CD4-positive, alpha-beta T cell treated with Interleukin-17A for 4 hours (primary cell): ENCODE data around the gene ARHGEF16.

Experiments used
- DNase-seq: peaks from one replicate; pipeline ENCODE4 v3.0.0-alpha.2; 2020; ENCODE audit warnings: mixed read lengths

ARHGEF16 gene

DNA sequence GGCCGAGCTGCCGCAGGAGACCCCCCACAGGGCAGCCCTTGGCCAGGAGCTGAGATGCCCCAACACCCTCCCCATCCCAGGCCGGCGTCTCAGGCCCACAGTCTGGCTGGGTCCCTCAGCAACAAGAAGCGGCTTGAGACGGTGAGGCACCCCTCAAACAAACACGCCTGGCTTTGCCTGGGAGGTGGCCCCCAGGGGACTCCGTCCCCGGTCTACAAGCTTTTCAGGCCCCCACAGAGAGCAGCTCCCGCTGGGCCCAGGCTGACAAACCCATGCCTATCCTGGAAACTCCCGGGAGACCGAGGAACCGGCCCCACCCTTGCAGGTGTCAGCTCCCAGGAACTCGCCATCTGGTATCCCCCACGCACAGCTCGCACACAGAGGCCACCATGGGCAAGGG is 67.0 kb downstream of the ARHGEF16 start:
- no peak for DNase-seq

DNA sequence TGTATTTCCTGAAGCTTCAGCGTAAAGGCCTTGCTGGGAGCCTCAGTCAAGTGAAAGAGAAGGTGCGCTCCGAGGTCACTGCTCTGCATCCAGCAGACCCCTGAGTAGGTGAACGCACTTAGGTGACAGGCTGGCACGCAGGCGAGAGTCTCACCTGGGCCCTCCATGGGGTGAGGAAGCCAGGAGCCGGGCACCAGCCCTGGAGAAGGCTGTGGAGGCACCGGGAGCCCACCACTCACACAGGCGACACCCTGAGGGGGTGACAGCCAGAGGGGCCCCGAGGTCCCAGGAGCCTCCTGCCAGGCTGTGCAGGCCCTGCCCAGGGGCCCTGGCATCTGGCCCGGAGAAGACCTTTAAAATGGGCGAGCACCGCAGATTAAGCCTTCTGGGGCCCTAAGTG is 67.6 kb downstream of the ARHGEF16 start:
- DNase-seq: no peak

DNA sequence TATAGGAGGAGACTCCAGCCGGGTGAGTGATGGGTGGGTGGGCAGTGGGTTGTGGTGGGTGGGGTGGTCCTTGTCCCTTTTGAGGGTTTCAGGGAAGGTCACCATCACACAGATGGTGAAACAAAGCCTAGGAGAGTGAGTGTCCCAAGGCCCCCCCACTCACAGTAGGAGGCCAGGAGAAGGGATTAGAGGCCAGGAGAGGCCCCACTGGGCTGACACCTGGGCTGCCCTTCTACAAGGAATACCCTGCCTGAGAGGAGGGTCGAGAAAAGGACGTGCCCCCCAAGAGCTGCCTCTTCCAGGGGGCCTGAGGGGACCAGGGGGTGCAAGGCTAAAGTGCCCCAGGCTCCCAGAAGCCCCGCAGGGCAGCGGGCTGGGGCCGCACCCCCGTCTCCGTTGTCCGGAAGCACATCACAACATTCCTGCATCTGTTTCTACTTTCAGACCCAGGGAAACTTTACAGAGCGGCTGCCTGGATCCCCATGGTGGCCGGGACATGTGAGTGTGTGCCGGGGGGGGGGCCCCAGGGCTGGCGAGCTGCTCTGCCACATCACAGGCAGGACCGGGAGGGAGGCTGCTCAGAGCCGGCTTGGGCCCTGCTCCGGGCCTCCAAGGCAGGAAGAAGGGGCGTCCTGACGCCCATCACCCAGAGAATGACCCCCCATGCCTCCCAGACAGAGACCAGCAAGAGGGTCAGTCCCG is 68.2 kb downstream of the ARHGEF16 start:
- DNase-seq: no peak

DNA sequence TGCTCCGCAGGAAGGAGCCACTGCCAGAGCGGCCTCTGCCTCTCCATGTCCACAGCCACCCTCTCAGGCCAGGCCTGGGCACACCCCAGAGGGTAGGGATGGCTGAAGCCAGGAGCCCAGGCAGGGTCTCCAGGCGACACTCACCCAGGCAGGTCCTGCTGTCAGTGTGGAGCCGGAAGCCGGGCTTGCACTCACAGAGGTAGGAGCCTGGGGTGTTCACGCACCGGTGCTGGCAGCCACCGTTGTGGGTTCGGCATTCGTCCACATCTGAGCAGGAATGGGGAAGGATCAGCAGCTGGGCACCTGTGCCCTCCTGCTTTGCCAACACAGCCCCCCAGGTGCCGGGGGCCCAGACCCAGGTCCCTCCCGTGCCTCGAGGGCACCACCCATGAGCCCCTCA is 69.5 kb downstream of the ARHGEF16 start:
- no peak for DNase-seq

DNA sequence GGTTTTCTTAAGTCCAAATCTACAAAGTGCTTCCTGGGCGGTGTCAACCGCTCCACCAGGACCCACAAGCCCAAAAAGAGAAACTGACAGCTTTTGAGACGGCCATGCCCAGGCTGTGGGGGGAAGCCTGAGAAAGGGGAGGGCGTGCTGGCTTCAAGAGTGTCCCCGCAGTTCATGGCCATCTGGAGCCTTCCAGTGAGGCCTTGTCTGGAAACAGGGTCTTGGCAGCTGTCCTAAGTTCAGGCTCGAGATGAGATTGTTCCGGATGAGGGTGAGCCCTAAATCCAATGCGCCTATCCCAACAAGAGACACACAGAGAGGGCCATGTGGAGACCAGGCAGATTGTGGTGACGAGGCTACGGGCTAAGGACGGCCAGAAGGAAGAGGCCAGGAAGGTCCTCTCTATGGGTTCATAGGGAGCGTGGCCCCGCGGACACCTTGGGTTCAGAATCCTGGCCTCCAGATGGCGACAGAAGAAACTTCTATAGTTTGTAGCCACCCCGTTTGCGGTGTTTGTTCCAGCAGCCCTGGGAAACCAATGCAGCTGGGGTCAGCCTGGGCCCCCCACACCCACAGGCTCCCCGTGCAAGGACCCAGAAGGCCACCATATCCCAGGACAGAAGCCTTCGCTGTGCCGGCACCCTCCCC is 70.2 kb downstream of the ARHGEF16 start:
- DNase-seq: no peak

DNA sequence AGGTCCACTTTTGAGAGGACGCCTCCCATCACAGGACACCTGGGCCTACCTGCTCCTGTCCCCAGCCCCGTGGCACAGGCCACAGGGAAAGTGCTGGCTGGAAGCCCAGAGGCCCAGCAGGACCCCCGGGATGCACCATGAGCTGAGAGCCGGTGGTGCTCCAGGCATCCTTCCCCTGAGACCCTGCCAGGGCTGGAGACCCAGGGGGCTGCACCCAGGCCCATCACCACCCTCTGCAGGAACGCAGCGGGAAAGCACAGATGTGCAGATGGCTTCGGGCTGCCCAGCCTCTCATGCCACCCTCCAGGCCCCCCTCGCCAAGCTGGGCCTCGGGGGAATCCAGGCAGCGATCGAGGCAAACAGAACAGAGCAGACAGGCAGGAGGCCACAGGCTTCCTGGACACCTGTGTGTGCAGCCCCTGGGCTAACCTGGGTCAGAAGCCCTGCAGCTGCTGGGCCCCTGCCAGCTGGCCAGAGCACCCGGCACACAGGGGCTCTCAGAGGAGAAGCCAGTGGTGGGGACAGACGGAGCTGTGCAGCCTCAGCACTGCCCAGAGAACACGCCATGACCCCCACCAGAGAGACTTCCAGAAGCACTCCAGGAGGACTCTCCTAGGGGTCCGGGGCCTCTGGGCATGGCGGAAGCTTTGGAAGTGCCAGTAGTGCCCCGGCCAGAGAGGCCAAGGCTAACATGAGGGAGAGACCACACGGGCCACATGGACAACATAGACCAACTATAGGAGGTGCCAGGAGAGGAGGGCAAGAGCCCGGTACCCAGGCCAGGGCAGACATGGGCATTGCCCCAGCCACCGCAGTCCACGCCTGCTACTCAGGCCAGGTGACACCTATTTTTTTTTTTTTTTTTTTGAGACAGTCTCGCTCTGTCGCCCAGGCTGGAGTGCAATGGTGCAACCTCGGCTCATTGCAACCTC is 71.4 kb downstream of the ARHGEF16 start:
- no peak for DNase-seq

DNA sequence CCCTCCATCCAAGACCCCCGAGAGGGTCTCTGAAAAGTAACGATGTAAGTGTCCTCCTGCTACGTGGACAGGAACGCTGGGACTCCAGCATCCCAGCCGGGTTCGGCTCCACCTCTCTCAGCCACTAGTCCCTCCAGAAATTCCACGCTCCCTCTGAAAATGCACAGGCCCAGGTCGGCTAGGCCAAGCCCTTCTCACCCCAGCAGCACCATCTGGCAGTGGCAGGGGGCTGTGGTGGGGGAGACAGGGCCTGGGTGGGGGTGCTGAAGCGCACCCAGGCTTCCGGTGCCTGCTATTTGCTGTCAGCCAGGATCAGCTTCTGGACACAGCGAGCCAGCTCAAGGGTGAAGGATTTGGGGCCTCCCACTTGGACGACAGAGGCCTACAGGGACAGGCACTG is 73.3 kb downstream of the ARHGEF16 start:
- DNase-seq: no peak

DNA sequence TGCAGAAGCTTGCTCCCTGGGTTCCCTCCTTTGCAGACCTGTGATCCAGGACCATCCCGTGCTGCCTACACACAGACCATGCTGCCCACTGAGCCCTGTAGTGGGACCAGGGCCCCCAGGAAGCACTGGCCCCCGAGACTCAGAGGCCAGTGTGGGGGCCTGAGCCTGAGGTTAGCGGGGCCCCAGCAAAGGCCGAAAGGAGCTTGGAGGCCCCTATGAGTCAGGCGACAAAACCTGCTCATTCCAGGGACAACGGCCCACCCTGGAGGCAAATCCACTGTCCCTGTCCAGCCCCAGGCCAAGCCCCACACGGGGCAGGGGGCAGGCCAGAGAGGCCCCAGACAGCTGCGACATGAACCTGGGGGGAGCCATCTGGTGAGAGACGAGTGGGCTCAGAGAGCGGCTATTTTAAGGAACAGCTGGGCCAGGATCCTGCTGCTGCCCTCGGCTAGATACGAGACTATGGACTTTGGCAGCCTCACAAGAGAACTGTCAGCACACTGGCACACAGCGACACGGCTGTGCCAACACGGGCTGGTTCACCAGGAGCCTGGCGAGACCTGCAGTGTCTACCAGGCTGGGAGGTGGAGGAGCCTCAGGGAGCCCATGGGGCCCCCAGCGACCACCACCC is 74.7 kb downstream of the ARHGEF16 start:
- DNase-seq: no peak

DNA sequence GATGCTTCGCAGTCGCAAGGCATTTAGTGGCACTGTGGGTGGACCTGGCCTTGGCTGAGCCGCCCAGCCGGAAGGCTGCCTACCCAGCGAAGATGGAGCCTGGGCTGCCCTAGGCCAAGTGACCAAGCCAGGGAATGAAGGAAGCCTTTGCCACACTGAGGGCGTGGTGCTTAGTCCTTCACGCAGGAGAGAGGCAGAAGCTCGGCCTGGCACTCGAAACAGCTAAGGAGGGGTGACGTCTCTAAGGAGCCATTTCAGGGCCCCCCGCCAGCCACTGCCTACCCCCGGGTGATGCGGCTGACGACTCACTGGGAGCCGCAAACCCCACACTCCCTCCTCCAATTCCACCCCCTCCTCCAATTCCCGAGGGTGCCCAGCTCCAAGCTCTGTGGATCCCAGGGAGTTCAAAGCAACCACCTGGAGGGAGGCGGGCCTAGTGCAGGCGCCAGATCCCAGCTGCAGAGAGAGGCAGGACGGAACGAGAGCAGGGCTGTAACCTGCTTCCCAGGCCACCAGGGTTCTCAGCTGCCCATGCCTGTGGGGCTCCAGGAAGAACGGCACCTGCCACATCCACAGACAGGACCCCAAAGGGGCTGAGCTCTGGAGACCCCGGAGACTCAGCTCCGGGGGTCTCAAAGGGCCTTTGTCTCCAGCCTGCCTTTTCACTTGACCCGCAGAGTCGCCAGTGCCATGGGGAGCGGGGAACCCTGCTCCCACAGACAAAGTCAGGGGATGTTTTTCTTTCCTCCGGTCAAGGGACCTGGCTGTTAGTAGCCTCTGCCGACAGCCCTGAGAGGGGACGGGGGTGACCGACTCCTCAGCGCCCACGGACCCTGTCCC is 75.8 kb downstream of the ARHGEF16 start:
- peak; percentile 40 for DNase-seq
